Activated T-helper 17 cell treated with anti-CD3 and anti-CD28 coated beads, Interleukin-2, amount 50 U/mL, for 72 hours (primary cell): ENCODE data around the gene SRRM2. TPM values are rescaled to one million over a fixed set of nuclear protein-coding genes. Genes with fewer than 3 reads are reported as not detected.

Experiments used
- ATAC-seq: fragments of 150-1000 bp; cut with Tn5 transposase; replicated peaks from 2 replicates; pipeline ENCODE4 v1.10.0; 2021; ENCODE audit warnings: mild to moderate bottlenecking, moderate library complexity
- H3K27ac Mint-ChIP-seq: one replicate; pipeline ENCODE4 v1.8.0; 2022; ENCODE audit warnings: mixed read lengths
- H3K27me3 Mint-ChIP-seq: one replicate; pipeline ENCODE4 v1.8.0; 2022; ENCODE audit warnings: mixed read lengths
- H3K36me3 Mint-ChIP-seq: one replicate; pipeline ENCODE4 v1.8.0; 2022; ENCODE audit warnings: low read depth, mild to moderate bottlenecking, mixed read lengths
- H3K4me1 Mint-ChIP-seq: one replicate; pipeline ENCODE4 v1.8.0; 2022; ENCODE audit warnings: mixed read lengths
- H3K4me3 Mint-ChIP-seq: one replicate; pipeline ENCODE4 v1.8.0; 2022; ENCODE audit warnings: mild to moderate bottlenecking, mixed read lengths
- H3K9me3 Mint-ChIP-seq: one replicate; pipeline ENCODE4 v1.8.0; 2022; ENCODE audit warnings: mixed read lengths
- total RNA-seq, 2 donors: library from RNA; stranded (reverse); gene quantifications; one replicate each; pipeline ENCODE4 v1.2.3, GENCODE V29; 2022

SRRM2 gene
- total RNA-seq, 2 donors from 2014 or later: 553 to 810 TPM

DNA sequence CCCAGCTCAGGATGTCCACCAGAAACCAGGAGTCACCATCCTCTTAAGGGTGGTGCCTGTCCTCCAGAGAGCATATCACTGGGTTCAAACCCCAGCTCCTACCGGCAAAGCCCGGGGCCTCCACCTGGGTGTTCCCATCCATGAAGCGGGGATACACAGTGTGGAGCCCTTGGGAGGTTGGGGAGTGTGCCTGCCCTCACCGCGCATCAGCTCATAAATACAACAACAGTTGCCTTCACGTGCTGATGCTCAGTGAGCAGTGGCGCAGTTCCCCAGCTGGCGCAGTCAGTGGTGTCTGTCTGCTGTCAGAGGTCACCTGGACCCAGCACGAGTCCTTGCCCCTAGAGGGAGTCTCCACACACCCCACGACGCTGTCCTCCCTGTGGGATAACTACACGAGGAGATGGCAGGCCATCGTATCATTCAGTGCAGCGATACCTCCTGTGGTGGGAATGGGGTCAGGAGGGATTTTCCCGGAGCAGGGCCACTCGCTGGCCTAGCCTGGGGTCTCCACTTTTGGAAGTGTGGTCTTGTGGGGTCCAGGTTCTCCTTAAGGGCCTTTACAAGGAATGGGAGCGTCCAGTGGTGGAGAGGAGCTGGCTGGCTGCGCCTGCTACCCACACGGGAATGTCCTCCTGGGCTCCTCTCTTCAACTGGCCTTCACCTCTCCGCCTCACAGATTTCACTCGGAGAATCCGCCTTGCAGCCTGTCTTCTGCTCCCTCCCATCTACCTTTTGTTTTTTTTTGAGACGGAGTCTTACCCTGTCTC, 26.9 kb downstream of the SRRM2 start:
- no peak overlapping the region for H3K27ac Mint-ChIP-seq
- peak overlapping the region; percentile 95 for H3K4me3 Mint-ChIP-seq
- H3K9me3 Mint-ChIP-seq: no peaks in the 10 kb centered on the region
- ATAC-seq: no peak
- peaks cover 19% of the 10 kb centered on the region for H3K36me3 Mint-ChIP-seq
- H3K27me3 Mint-ChIP-seq: no peaks in the 10 kb centered on the region
- peaks cover 9% of the 10 kb centered on the region for H3K4me1 Mint-ChIP-seq

DNA sequence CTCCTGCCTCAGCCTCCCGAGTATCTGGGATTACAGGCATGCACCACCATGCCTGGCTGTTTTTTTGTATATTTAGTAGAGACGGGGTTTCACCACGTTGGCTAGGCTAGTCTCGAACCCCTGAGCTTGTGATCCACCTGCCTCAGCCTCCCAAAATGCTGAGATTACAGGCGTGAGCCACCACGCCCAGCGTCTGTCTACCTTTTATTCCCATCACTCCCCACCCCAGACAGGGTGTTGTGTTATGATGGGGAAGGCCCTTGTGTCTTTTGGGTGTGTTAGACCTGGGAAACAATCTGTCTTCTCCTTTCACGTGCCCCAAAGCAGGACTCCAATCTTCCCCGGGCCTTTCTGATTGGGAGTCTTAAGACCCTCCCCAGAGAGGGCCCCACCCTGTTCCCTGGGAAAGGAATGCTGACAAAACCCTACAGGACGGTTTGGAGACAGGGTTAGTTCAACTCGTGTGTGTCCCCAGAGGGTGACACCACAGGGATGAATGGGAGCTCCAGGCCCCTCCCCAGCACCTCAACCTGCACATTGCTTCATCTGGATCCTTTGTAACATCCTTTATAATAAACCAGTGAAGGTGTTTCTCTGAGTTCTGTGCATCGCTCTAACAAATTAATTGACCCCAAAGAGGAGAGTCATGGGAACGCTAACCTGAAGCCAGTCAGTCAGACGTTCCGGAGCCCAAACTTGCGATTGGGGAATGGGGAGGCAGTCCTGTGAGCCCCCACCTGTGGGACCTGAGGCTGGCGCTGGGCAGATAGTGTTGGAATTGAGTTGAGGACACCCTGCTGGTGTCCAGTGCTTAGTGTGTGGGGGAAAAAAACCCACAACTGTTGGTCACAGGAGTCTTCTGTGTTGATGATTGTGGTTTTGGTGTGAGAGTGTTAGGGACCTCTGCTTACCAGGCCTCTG, 27.8 kb downstream of the SRRM2 start:
- peaks cover 9% of the 10 kb centered on the region for H3K4me1 Mint-ChIP-seq
- no peaks in the 10 kb centered on the region for H3K9me3 Mint-ChIP-seq
- peaks cover 14% of the 10 kb centered on the region for H3K36me3 Mint-ChIP-seq
- H3K27ac Mint-ChIP-seq: no peak overlapping the region
- no peak for ATAC-seq
- no peaks in the 10 kb centered on the region for H3K27me3 Mint-ChIP-seq
- peak overlapping the region; percentile 31 for H3K4me3 Mint-ChIP-seq

DNA sequence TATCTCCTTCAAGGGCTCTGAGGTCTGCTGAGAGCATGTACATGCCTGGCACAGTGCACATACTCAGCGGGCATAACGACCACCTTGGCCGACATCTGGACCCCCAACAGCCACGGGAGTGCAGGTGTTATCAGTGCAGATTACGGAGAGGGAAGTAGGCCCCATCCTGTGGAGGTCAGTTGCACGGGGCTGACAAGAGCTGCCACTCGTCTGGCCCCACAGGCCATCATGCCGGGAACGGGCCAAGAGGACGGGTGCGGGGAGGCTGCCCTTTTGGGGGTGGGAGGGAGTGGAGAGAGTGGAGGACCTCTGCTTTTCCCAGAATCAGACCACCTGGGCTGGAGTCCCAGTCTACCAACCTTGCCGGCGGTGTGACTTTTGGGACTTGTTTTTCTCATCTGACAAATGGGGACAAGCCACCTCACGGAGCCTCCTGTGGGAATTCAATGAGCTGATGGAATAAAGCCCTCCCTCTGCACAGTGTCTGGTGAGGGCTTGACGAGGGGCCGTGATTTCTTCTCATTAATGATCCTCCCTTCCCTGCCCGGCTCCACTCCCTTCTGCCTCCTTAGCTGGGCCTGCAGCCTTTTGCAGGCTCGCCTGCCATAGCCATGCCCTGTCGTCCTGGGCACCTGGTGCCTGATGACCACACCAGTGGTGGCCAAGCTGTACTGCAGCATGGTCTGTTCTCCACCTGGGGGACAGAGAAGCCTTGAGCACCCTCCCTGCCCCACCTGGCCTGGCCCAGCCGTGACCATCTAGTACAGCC, 30.3 kb downstream of the SRRM2 start:
- Mint-ChIP-seq H3K27ac (peak overlapping the region; percentile 22), H3K36me3 (peaks cover 7% of the 10 kb centered on the region), H3K4me3 (no peak overlapping the region), H3K9me3 (no peaks in the 10 kb centered on the region), H3K27me3 (no peaks in the 10 kb centered on the region), H3K4me1 (peaks cover 5% of the 10 kb centered on the region)
- ATAC-seq: no peak

DNA sequence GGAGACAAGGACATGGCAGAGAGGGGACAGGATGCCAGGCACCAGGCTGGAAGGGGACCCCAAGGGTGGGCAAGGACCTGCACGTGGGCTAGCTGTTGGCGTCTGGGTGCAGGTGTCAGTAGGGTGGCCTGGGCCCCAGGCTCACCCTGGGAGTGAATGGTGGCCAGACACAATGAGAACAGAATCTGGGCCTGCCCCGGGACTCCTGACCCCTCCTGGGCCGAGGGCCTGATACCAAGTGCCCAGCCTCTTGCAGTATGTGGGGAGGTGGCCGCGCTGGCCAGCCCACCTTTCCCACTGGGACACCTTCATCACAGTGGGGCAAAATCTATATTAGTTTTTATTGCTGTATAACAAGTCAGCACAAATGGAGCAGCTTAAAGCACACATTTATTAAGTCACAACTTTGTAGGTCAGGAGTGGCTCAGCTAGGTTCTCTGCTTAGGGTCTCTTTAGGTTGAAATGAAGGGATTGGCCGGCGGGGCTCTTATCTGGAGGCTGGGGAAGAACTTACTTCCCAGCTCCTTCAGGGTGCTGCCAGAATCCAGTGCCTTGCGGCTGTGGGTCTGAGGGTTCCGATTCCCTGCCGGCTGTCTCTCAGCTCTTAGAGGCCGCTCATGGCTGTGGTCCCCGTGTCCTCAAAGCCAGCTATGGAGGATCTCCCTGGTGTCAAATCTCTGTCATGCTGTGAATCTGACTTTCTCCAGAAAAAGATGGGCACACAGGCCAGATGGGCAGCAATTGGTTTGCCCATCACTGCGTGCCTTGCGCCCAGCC, 31.3 kb downstream of the SRRM2 start:
- H3K4me3 Mint-ChIP-seq: peak overlapping the region; percentile 84

DNA sequence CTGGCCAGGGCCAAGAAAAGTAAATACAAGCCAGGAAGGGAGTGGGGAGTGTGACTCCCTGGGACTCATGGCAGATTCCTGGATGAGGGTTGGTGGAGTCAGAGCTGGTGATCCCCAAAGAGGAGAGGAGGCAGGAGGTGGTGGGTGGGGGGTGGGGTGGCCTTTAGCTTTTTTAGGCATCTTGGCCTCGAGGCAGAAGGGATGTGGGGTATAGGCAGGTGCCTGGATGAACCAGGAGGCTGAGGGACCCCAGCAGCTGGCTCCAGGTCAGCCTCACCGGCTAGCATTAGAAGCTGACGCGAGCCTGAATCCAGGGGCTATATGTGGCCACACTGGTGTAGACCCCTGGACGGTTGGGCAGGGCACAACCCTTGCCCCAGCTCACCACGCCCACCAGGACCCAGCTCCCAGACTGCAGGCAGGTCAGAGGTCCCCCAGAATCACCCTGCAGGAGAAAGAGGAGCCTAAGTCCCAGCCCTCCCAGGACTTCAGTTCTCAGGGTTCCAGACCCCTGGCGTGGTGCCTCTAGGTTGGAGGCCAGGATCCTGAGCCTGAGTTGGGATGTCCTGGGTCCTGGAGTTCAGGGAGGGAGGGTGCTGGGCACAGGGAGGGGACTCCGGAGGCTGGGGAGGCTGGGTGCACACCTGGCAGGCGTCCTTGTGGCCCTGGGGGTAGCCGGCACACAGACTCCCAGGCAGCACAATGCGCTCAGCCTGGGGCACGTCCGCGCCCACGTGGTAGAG, 32.1 kb downstream of the SRRM2 start:
- H3K36me3 Mint-ChIP-seq: no peaks in the 10 kb centered on the region
- ATAC-seq: no peak
- peak overlapping the region; percentile 84 for H3K4me3 Mint-ChIP-seq
- peaks cover 2% of the 10 kb centered on the region for H3K27me3 Mint-ChIP-seq
- no peaks in the 10 kb centered on the region for H3K4me1 Mint-ChIP-seq
- H3K9me3 Mint-ChIP-seq: no peaks in the 10 kb centered on the region
- peak overlapping the region; percentile 81 for H3K27ac Mint-ChIP-seq

More for the DNA sequence above, 31.3 kb downstream of the SRRM2 start:
- Mint-ChIP-seq H3K9me3 (no peaks in the 10 kb centered on the region), H3K4me1 (no peaks in the 10 kb centered on the region), H3K27me3 (no peaks in the 10 kb centered on the region), H3K36me3 (no peaks in the 10 kb centered on the region), H3K27ac (peak overlapping the region; percentile 22)
- no peak for ATAC-seq

DNA sequence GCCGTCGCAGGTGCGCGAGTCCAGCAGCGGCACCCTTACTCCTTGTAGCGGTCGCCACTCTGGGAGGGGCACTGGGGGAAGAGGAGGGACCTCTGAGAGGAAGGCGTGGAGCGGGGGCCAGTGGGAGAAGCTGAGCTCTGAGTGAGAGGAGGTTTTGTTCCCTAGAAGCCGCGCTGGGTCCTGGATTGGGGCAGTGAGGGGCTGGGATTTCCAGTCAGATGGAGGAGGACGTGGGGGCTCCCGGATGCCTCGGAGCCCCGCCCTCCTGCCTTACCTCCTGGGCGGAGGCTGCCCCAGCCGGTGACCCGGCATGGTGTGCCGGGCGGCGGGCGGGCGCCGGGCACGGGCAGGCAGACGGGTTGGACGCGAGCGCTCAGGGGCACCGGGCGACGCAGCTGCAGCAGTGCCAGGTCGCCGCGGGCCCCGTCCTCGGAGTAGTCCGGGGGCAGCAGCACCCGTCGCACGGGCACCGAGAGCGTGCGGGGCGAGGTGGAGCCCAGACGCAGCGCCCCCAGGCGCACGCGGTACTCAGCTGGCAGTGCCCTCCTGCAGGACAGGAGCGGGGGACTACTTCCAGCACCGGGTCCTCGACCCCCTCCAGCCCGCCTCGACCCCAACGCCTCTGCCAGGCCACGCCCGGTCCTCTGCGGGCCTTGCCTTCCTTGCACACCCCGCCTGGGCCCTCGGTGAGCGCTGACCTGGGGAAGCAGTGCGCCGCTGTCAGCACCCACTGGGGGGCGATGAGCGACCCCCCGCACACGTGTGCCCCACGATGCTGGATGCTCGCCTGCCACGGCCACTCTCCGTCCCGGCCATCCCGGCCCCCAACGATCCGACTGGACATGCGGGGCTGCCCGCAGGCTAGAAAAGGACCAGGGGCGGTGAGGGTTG, 32.9 kb downstream of the SRRM2 start:
- ATAC-seq: peak; percentile 79
- peak overlapping the region; percentile 84 for H3K4me3 Mint-ChIP-seq
- no peaks in the 10 kb centered on the region for H3K9me3 Mint-ChIP-seq
- no peaks in the 10 kb centered on the region for H3K4me1 Mint-ChIP-seq
- peaks cover 6% of the 10 kb centered on the region for H3K27me3 Mint-ChIP-seq
- no peaks in the 10 kb centered on the region for H3K36me3 Mint-ChIP-seq
- H3K27ac Mint-ChIP-seq: peak overlapping the region; percentile 81

DNA sequence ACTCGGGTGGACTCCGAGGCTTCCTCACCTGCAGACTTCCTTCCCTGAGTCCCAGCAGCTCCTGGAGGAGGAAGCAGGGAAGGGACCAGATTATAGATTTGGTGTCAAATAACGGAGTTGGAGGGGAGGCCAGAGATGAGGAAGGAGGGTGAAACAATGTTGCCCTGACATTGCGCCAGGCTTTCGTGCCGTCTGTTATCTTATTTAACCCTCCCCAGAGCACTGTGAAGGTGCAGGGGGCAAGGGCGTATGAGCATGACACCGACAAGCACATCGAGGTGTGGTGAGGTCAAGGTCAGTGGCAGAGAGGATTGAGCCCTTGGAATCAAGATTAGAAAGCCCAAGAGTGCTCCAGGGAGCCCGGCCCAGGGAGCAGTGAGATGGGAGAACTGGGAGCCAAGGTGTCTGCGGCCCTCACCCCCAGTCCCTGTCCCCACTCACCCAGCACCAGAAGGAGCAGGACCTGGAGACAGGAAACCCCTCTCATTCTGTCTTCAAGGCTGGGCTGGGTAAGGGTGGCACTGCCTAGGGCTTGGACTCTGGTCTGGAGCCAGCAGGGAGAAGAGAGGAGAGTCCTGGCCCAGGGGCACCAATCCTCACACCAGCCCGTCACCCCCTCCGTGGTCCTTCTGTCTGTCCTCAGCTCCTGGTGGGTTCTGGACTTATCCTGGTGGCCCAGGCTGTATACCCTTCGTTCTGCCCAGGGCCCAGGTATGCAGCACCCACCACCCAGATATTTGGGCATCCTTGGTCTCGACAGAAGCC, 33.8 kb downstream of the SRRM2 start:
- H3K27me3 Mint-ChIP-seq: peaks cover 10% of the 10 kb centered on the region
- H3K4me3 Mint-ChIP-seq: peak overlapping the region; percentile 36
- no peaks in the 10 kb centered on the region for H3K36me3 Mint-ChIP-seq
- no peaks in the 10 kb centered on the region for H3K4me1 Mint-ChIP-seq
- H3K9me3 Mint-ChIP-seq: no peaks in the 10 kb centered on the region
- no peak overlapping the region for H3K27ac Mint-ChIP-seq
- ATAC-seq: no peak

DNA sequence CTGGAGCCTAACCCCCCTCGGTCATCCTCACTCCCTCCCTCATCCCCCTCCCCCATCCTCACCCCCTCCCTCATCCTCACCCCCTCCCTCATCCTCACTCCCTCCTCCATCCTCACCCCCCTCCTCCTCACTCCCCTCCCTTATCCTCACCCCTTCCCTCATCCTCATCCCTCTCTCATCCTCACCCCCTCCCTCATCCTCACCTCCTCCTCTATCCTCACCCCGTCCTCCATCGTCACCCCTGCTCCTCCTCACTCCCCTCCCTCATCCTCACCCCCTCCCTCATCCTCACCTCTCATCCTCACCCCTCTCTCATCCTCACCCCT, 34.4 kb downstream of the SRRM2 start:
- no peak overlapping the region for H3K4me3 Mint-ChIP-seq
- no peak for ATAC-seq
- no peaks in the 10 kb centered on the region for H3K36me3 Mint-ChIP-seq
- H3K4me1 Mint-ChIP-seq: no peaks in the 10 kb centered on the region
- H3K9me3 Mint-ChIP-seq: no peaks in the 10 kb centered on the region
- peaks cover 12% of the 10 kb centered on the region for H3K27me3 Mint-ChIP-seq
- no peak overlapping the region for H3K27ac Mint-ChIP-seq

DNA sequence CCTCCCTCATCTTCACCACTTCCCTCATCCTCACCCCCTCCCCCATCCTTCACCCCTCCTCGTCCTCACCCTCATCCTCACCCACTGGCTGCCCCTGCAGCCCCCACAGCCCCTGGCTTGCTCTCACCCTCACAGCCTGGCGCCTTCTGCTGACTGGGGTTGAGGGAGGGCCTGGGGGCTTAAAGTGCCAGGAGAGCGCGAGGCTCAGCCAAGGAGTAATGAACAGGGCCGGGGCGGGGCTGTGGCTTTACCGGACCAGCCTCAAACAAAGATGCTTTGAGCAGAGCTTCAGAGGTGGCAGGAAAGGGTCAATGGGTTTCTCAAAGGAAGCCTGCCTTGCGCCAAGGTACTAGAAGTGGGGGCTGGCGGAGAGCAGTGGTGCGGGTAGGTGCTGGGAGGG, 35.0 kb downstream of the SRRM2 start, which contains the start of gene PRSS33:
Gene PRSS33 (minus strand): TSS at position 155 of the 400 bp plus-strand sequence. CDS start 1,013 bp downstream, outside the sequence.
- H3K4me1 Mint-ChIP-seq: no peaks in the 10 kb centered on the region
- ATAC-seq: no peak
- peak within 1 kb of the TSS; percentile 36 for H3K4me3 Mint-ChIP-seq

DNA sequence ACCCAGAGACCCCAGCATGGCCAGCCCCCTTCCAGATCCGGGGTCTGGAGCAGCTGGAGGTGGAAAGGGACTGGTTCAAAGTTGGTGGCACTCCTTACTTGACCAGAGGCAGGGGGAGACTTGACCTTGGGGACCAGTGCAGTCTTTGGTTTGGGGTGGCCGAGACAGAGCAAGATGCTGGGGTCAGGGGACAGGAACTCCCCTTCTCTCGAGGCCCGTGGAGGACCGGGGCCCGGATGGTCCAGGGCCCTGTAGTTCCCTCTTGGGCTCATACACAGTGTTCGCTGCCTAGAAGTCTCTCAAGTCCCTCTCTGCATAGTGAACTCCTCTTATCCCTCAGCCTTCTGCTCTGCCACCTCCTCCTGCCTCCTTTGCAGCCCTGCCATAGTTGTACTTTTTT, 35.5 kb downstream of the SRRM2 start:
- no peak overlapping the region for H3K27ac Mint-ChIP-seq

More for the DNA sequence above, 35.0 kb downstream of the SRRM2 start, which contains the start of gene PRSS33:
- no peaks in the 10 kb centered on the region for H3K36me3 Mint-ChIP-seq
- no peak within 1 kb of the TSS for H3K27ac Mint-ChIP-seq
- H3K27me3 Mint-ChIP-seq: peaks cover 15% of the 10 kb centered on the region
- no peaks in the 10 kb centered on the region for H3K9me3 Mint-ChIP-seq

DNA sequence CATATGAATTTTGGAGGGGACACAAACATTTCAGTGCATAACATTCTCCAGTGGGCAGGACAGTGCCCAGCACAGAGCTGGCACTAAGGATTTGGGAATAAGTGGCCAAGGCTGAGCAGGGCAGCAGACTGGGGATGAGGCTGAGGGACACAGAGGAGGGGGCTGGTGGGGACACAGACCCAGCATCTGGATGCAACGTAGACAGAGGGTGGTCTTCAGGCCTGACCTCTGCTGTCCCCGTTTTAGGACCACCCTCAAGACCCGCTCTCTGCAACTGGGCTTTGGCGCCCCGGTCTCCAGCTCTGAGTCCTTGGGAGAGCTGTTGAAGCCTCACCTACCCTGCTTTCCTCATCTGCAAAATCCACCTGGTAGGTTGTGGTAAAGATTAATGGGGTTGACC, 38.2 kb downstream of the SRRM2 start:
- H3K27ac Mint-ChIP-seq: no peak overlapping the region

More for the DNA sequence above, 35.5 kb downstream of the SRRM2 start:
- no peaks in the 10 kb centered on the region for H3K4me1 Mint-ChIP-seq
- H3K36me3 Mint-ChIP-seq: no peaks in the 10 kb centered on the region
- H3K27me3 Mint-ChIP-seq: peaks cover 15% of the 10 kb centered on the region
- H3K9me3 Mint-ChIP-seq: no peaks in the 10 kb centered on the region
- ATAC-seq: no peak
- no peak overlapping the region for H3K4me3 Mint-ChIP-seq

DNA sequence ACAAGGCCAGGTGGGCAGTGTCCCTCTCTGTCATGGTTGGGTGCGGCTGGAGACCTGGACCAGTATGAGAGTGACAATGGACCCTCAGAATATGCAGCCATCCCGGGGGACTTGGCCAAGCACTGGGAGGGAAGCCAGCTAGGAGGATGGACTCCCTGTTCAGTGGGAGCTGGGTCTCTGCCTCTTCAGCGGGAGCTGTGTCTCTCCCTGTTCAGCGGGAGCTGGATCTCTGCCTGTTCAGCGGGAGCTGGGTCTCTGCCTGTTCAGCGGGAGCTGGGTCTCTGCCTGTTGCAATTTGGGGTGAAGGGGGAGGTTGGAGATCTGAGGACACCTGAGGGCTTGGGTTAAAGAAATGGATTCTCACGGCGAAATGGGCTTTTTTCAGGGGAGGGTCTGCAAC, 38.7 kb downstream of the SRRM2 start:
- peaks cover 15% of the 10 kb centered on the region for H3K27me3 Mint-ChIP-seq
- no peak overlapping the region for H3K27ac Mint-ChIP-seq
- H3K4me1 Mint-ChIP-seq: no peaks in the 10 kb centered on the region
- H3K4me3 Mint-ChIP-seq: no peak overlapping the region
- H3K36me3 Mint-ChIP-seq: no peaks in the 10 kb centered on the region
- ATAC-seq: no peak
- no peaks in the 10 kb centered on the region for H3K9me3 Mint-ChIP-seq

More for the DNA sequence above, 38.2 kb downstream of the SRRM2 start:
- no peaks in the 10 kb centered on the region for H3K4me1 Mint-ChIP-seq
- H3K4me3 Mint-ChIP-seq: no peak overlapping the region
- ATAC-seq: no peak
- no peaks in the 10 kb centered on the region for H3K9me3 Mint-ChIP-seq
- peaks cover 15% of the 10 kb centered on the region for H3K27me3 Mint-ChIP-seq
- no peaks in the 10 kb centered on the region for H3K36me3 Mint-ChIP-seq
